GM19468 (cell line): ENCODE data around the gene FHDC1.

Experiments used
- ATAC-seq: cut with Tn5 transposase; IDR thresholded peaks from one replicate; pipeline ENCODE4 v1.9.1; 2021; ENCODE audit warnings: mild to moderate bottlenecking, moderate library complexity, moderate number of reproducible peaks; ENCODE audit not compliant: unreplicated experiment; ENCODE audit errors: extremely low read depth

The FHDC1 gene

DNA sequence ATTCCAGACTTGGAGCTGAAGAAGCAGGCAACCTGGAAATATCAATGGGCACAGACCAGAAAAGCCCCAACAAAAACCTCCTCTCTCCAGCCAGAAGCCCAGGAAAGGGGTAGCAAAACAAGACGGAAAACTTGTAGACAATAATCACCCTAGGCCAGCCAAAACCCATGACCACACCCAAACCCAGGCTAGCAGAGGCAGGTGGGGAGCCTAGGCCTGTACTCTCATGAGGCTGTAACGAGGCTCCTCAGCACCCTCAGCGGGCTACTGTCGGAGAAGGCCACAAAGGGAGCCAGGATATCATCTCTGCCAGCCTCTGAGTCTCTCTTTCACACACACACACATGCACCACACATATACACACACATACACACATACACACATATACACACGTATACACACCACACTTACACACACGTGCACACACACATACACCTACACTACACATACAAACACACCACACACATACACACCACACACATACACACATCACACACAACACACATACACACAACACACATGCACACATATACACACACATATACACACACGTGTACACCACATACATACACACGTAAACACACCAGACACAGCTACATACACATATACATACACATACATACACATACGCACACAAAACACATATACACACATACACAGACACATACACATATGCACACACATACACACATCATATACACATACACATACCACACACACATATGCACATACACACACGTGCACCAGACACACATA is 90.6 kb downstream of the FHDC1 start:
- ATAC-seq: no peak

DNA sequence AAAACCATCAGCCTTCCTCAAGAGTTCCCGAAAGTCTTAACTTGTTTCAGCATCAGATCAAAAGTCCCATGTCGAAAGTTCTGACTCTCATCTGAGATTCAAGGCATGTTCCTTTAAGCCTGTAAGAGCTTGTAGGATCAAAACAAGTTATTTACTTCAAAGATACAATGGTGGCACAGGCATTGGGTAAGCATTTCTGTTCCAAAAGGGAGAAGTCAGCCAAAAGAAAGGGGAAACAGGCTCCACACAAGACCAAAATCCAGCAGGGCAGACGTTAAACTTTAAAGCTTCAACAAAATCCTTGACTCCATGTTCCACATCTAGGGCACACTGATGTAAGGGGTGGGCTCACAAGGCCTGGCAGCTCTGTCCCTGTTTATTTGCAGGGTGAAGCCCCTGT is 91.7 kb downstream of the FHDC1 start:
- ATAC-seq: no peak

DNA sequence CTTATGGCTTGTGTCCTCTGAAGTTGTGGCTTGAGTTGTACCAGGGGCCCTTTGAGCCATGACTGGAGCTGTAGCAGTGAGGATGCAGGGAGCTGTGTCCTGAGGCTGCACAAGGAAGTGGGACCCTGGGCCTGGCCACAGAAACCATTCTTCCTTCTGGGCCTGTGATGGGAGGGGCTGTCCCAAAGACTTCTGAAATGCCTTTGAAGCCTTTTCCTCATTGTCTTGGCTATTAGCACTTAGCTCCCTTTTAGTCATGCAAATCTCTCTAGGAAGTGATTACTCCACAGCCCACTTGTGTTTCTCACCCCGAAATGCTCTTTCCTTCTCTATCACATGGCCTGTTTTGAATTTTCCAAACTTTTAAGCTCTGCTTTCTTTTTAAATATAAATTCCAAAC is 92.4 kb downstream of the FHDC1 start:
- no peak for ATAC-seq
